ENCODE results near the gene LPCAT3. TPM values are rescaled to one million over a fixed set of nuclear protein-coding genes. Genes with fewer than 3 reads are reported as not detected.
A peak's percentile ranks its signal among the peaks of the same experiment; 100 is the strongest.

Gene LPCAT3
- total and polyA plus RNA-seq, 4 donors, result 45.4 to 78.6 (median 56.2) TPM

DNA sequence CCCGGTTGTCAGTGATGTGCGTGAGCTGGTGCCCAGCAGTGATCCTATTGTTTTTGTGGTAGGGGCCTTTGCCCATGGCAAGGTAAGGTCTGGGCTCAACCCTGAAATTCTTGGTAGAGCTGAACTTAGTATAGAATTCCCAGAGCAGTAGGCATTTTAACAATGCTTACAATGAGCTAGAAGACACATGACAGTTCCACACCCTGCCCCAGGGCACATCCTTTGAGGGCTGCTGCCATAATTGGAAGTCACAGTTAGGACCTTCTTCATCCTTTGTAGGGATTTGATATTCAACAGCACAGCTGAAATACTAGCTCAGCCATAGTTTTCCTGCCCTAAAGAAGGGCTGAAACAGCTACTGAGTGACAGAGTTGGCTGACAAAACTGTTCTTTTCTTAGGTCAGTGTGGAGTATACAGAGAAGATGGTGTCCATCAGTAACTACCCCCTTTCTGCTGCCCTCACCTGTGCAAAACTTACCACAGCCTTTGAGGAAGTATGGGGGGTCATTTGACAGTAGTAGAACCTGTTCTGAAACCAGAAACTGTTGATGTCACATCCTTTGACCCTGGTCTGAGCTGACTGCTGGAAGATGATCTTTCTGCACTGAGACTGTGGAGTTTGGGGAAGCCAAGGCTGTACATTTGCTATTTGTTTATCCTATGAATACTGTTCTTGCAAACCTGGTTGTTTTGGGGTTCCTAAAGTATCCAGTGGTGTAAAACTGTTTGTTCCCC is 42.8 kb downstream of the LPCAT3 start:
- 94 to 97% methylated on average over 2 of the region's 2 CpGs for WGBS, 2 donors
- Histone ChIP-seq H3K4me1 (ENCODE audit: control insufficient read depth in 5 of 5, insufficient read depth in 5 of 5, low read length in 5 of 5) (peaks cover 3 to 20% (median 5%) of the 10 kb centered on the region in 5 donors), H3K9me3 (ENCODE audit: control insufficient read depth in 4 of 4, insufficient read depth in 3 of 4, low read length in 3 of 4) (no peaks in the 10 kb centered on the region), H3K9ac (ENCODE audit: insufficient read depth in 1 of 2, low read length in 2 of 2) (no peak overlapping the region), H3K27me3 (ENCODE audit: control insufficient read depth in 3 of 3, insufficient read depth in 3 of 3, low read length in 2 of 3) (no peaks in the 10 kb centered on the region), H3K27ac (ENCODE audit: low read depth in 1 of 2, low read length in 1 of 2) (no peak overlapping the region), H3K4me3 (no peak overlapping the region), H3K36me3 (ENCODE audit: control insufficient read depth in 4 of 4, insufficient read depth in 4 of 4, low read length in 4 of 4) (peaks cover 26 to 46% (median 42%) of the 10 kb centered on the region in 4 donors)
- ATAC-seq (ENCODE audit: insufficient read depth, low FRiP score), result no peak
- no peak for DNase-seq
- TF ChIP-seq, protein P1, sequence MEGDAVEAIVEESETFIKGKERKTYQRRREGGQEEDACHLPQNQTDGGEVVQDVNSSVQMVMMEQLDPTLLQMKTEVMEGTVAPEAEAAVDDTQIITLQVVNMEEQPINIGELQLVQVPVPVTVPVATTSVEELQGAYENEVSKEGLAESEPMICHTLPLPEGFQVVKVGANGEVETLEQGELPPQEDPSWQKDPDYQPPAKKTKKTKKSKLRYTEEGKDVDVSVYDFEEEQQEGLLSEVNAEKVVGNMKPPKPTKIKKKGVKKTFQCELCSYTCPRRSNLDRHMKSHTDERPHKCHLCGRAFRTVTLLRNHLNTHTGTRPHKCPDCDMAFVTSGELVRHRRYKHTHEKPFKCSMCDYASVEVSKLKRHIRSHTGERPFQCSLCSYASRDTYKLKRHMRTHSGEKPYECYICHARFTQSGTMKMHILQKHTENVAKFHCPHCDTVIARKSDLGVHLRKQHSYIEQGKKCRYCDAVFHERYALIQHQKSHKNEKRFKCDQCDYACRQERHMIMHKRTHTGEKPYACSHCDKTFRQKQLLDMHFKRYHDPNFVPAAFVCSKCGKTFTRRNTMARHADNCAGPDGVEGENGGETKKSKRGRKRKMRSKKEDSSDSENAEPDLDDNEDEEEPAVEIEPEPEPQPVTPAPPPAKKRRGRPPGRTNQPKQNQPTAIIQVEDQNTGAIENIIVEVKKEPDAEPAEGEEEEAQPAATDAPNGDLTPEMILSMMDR (IDR thresholded peaks at IDR 0.05; ENCODE audit: control extremely low read depth, extremely low read depth), result no peak

- no peak overlapping the region for H3K27ac ChIP-seq (ENCODE audit: low read depth in 1 of 2, low read length in 1 of 2)
- ATAC-seq (ENCODE audit: insufficient read depth, low FRiP score) (no peak), DNase-seq (no peak)
- H3K27me3 ChIP-seq (ENCODE audit: control insufficient read depth in 3 of 3, insufficient read depth in 3 of 3, low read length in 2 of 3), result no peaks in the 10 kb centered on the region
- H3K36me3 ChIP-seq (ENCODE audit: control insufficient read depth in 4 of 4, insufficient read depth in 4 of 4, low read length in 4 of 4), result peaks cover 26 to 43% (median 37%) of the 10 kb centered on the region in 4 donors
- peaks cover 6 to 19% (median 7%) of the 10 kb centered on the region in 5 donors for H3K4me1 ChIP-seq (ENCODE audit: control insufficient read depth in 5 of 5, insufficient read depth in 5 of 5, low read length in 5 of 5)
- WGBS, 2 donors, result 94 to 95% methylated on average over 6 of the region's 6 CpGs
- no peak overlapping the region for H3K9ac ChIP-seq (ENCODE audit: insufficient read depth in 1 of 2, low read length in 2 of 2)
- TF ChIP-seq, protein P1 (IDR thresholded peaks at IDR 0.05; ENCODE audit: control extremely low read depth, extremely low read depth), result no peak
- H3K4me3 ChIP-seq, result no peak overlapping the region
- H3K9me3 ChIP-seq (ENCODE audit: control insufficient read depth in 4 of 4, insufficient read depth in 3 of 4, low read length in 3 of 4), result no peaks in the 10 kb centered on the region
Measured at GRCh38 chr12:6974180-6974579, 44.1 kb downstream of the LPCAT3 start.

- peak; percentile 29 for ATAC-seq (ENCODE audit: insufficient read depth, low FRiP score)
- peak overlapping the region; percentile 90 to 92 for H3K27ac ChIP-seq (ENCODE audit: low read depth in 1 of 2, low read length in 1 of 2)
- H3K4me1 ChIP-seq (ENCODE audit: control insufficient read depth in 5 of 5, insufficient read depth in 5 of 5, low read length in 5 of 5), result peaks cover 4 to 29% (median 13%) of the 10 kb centered on the region in 5 donors
- peaks cover 15 to 47% (median 40%) of the 10 kb centered on the region in 4 donors for H3K36me3 ChIP-seq (ENCODE audit: control insufficient read depth in 4 of 4, insufficient read depth in 4 of 4, low read length in 4 of 4)
- peak overlapping the region; percentile 91 to 93 for H3K9ac ChIP-seq (ENCODE audit: insufficient read depth in 1 of 2, low read length in 2 of 2)
- TF ChIP-seq, protein P1 (IDR thresholded peaks at IDR 0.05; ENCODE audit: control extremely low read depth, extremely low read depth), result no peak
- WGBS, 2 donors, result 1% methylated on average over 31 of the region's 31 CpGs
- no peaks in the 10 kb centered on the region for H3K9me3 ChIP-seq (ENCODE audit: control insufficient read depth in 4 of 4, insufficient read depth in 3 of 4, low read length in 3 of 4)
- H3K27me3 ChIP-seq (ENCODE audit: control insufficient read depth in 3 of 3, insufficient read depth in 3 of 3, low read length in 2 of 3), result no peaks in the 10 kb centered on the region
- peak overlapping the region; percentile 77 for H3K4me3 ChIP-seq
- DNase-seq, result peak in 2 of 3 donors; percentile 25 to 44
Measured at GRCh38 chr12:6970096-6970527, 48.2 kb downstream of the LPCAT3 start.
